ENCODE measurements around the gene GLI3.

DNA sequence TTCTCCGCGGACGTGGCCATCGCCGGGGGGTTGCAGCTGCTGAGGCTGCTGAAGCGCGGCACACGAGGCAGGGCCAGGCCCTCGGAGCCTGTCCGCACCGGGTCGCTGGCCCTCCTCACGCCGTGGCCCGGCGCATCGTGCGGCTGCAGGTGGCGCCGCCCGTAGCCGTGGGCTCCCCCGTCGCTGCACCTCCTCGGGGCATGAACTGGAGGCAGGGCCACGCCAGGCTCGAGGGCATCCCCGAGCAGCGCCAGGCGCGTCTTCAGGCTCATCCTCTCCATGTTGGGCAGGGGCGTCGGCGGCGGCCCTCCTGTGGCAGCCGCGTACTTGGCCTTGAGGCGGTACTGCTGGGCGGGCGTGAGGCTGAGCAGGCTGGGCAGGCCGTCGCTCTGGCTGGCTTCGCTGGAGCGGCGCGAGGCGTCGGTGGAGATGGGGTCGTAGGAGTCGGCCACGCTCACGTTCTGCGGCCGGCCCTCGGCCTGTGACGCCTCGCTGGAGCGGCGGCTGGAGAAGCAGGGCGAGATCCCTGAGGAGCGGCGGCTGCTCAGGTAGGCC, 271.0 kb downstream of the GLI3 start:
- TF ChIP-seq, protein P1, sequence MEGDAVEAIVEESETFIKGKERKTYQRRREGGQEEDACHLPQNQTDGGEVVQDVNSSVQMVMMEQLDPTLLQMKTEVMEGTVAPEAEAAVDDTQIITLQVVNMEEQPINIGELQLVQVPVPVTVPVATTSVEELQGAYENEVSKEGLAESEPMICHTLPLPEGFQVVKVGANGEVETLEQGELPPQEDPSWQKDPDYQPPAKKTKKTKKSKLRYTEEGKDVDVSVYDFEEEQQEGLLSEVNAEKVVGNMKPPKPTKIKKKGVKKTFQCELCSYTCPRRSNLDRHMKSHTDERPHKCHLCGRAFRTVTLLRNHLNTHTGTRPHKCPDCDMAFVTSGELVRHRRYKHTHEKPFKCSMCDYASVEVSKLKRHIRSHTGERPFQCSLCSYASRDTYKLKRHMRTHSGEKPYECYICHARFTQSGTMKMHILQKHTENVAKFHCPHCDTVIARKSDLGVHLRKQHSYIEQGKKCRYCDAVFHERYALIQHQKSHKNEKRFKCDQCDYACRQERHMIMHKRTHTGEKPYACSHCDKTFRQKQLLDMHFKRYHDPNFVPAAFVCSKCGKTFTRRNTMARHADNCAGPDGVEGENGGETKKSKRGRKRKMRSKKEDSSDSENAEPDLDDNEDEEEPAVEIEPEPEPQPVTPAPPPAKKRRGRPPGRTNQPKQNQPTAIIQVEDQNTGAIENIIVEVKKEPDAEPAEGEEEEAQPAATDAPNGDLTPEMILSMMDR (IDR thresholded peaks at IDR 0.05), result no peak
- TF ChIP-seq POLR2A (IDR thresholded peaks at IDR 0.05), result no peak
